Measurements from ENCODE around the gene TCN1. TPM values are rescaled to one million over a fixed set of nuclear protein-coding genes. Genes with fewer than 3 reads are reported as not detected.

Gene TCN1
- total and polyA plus RNA-seq, 11 donors, result 0.11 to 0.53 TPM; not detected in 9

DNA sequence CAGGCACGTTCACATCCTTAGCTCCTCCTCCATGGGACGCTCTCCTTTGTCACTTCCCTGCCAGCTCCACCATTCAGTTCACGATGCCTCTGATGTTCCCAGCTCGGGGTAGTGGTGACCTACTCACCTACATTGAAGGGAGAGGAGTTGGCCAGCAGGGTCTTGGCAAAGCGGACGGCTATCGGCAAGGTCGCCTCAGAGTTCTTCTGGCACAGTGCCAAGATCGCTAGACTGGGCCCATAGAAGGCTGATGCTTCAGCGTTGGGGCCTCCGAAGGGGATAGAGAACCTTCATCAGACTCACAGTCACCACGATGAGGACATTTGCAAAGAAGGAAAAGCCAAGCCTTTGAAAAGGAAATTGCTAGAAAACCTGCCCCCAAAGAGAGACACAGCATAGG is 24.0 kb downstream of the TCN1 start:
- no peaks in the 10 kb centered on the region for H3K9me3 ChIP-seq
- TF ChIP-seq, protein P1, sequence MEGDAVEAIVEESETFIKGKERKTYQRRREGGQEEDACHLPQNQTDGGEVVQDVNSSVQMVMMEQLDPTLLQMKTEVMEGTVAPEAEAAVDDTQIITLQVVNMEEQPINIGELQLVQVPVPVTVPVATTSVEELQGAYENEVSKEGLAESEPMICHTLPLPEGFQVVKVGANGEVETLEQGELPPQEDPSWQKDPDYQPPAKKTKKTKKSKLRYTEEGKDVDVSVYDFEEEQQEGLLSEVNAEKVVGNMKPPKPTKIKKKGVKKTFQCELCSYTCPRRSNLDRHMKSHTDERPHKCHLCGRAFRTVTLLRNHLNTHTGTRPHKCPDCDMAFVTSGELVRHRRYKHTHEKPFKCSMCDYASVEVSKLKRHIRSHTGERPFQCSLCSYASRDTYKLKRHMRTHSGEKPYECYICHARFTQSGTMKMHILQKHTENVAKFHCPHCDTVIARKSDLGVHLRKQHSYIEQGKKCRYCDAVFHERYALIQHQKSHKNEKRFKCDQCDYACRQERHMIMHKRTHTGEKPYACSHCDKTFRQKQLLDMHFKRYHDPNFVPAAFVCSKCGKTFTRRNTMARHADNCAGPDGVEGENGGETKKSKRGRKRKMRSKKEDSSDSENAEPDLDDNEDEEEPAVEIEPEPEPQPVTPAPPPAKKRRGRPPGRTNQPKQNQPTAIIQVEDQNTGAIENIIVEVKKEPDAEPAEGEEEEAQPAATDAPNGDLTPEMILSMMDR (IDR thresholded peaks at IDR 0.05), result no peak
- no peak for TF ChIP-seq POLR2A (IDR thresholded peaks at IDR 0.05)
- no peaks in the 10 kb centered on the region for H3K27me3 ChIP-seq
- 73 to 80% (median 79%) methylated on average over 12 of the region's 12 CpGs for WGBS, 4 donors
- no peaks in the 10 kb centered on the region for H3K36me3 ChIP-seq
- H3K4me1 ChIP-seq, result no peaks in the 10 kb centered on the region
- DNase-seq (no peak), ATAC-seq (no peak)
- H3K27ac ChIP-seq, result no peak overlapping the region
- intact Hi-C loops (cut with DNase I), result no loop called here
- no peak overlapping the region for H3K4me3 ChIP-seq

DNA sequence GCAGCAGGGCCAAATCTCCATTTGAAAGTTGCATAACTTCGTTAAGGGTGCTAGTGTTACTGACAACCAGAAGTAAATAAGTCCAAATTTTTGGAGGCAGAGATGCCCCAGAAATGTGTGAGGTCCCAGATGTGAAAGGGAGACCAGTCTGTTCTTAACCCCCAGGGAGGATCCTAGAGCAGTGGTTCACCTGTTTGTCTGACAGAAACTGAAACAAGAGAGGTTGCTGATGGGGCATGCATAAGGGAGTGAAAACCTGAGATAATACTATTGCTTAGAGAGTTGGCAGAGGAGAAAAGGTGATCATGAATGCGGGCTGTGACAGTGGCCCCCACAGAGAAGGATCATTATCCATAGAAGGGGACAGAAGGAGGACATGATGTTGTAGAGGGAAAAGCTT is 24.8 kb downstream of the TCN1 start:
- H3K36me3 ChIP-seq, result no peaks in the 10 kb centered on the region
- intact Hi-C loops (cut with DNase I), result no loop called here
- no peak overlapping the region for H3K27ac ChIP-seq
- H3K4me1 ChIP-seq, result no peaks in the 10 kb centered on the region
- no peaks in the 10 kb centered on the region for H3K27me3 ChIP-seq
- no peak overlapping the region for H3K4me3 ChIP-seq
- ATAC-seq, result no peak
- WGBS, 4 donors, result 90 to 97% (median 92%) methylated on average over 2 of the region's 2 CpGs
- H3K9me3 ChIP-seq, result no peaks in the 10 kb centered on the region
- DNase-seq, result no peak
- TF ChIP-seq, protein P1 (IDR thresholded peaks at IDR 0.05), result no peak
- no peak for TF ChIP-seq POLR2A (IDR thresholded peaks at IDR 0.05)

DNA sequence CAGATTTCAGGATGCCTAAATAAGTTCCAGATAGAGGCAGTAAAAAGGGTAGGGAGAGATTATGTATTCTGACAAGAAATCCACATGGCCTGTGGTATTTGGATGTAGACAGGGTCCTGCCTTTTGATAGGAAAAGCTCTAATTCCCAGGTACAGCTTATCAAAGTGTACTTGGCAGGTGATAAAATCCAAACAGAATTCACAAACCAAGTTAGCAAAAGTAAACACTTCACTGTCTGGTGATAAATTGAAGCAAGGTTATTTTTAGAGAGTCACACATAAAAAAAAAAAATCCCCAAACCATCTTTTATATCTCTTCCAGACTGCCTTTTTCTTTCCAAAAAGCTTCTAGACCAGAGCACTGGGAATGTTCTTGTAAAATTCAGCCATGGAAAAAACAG is 26.7 kb downstream of the TCN1 start:
- intact Hi-C loops (cut with DNase I), result no loop called here
- Histone ChIP-seq H3K27ac (no peak overlapping the region), H3K9me3 (no peaks in the 10 kb centered on the region), H3K4me3 (no peak overlapping the region), H3K27me3 (no peaks in the 10 kb centered on the region), H3K4me1 (no peaks in the 10 kb centered on the region), H3K36me3 (no peaks in the 10 kb centered on the region)
- ATAC-seq, result no peak
- TF ChIP-seq POLR2A (IDR thresholded peaks at IDR 0.05), result no peak
- TF ChIP-seq, protein P1 (IDR thresholded peaks at IDR 0.05), result no peak
- DNase-seq, result no peak

DNA sequence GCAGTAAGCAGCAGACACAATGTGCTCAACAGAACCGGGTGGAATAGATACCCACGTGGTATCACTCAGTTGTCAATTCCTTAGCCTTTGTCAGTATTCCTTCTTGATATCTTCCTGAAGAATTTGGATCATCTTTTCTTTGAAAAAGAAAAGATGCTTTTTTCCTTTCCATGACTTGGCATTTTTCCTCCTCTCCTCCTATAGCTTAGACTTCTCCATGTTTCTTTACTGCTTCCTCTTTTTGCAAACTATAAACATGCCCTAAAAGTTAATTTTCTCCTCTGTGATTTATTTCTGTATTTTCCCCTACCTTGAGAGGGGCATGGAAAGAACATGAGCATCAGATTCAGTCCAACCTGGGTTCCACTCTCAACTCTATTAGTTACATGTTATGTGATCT is 32.7 kb downstream of the TCN1 start:
- no peak for TF ChIP-seq POLR2A (IDR thresholded peaks at IDR 0.05)
- TF ChIP-seq, protein P1 (IDR thresholded peaks at IDR 0.05), result no peak
- peaks cover 0 to 4% (median 0%) of the 10 kb centered on the region in 12 donors for H3K4me1 ChIP-seq
- no peak for DNase-seq
- H3K4me3 ChIP-seq, result no peak overlapping the region
- no peak overlapping the region for H3K27ac ChIP-seq
- intact Hi-C loops (cut with DNase I), result no loop called here
- H3K9me3 ChIP-seq, result no peaks in the 10 kb centered on the region
- WGBS, 4 donors, result 71 to 81% (median 81%) methylated on average over 2 of the region's 2 CpGs
- H3K27me3 ChIP-seq, result no peaks in the 10 kb centered on the region
- no peak for ATAC-seq
- no peaks in the 10 kb centered on the region for H3K36me3 ChIP-seq
